Stimulated activated naive CD4-positive, alpha-beta T cell treated with Interleukin-2 at 50 U/mL for 16 hours (primary cell): ENCODE results near the gene RACK1.

Source experiments
- DNase-seq: peaks from one replicate; lab custom pipeline; 2025; lab: John Stamatoyannopoulos, UW

The RACK1 gene

DNA sequence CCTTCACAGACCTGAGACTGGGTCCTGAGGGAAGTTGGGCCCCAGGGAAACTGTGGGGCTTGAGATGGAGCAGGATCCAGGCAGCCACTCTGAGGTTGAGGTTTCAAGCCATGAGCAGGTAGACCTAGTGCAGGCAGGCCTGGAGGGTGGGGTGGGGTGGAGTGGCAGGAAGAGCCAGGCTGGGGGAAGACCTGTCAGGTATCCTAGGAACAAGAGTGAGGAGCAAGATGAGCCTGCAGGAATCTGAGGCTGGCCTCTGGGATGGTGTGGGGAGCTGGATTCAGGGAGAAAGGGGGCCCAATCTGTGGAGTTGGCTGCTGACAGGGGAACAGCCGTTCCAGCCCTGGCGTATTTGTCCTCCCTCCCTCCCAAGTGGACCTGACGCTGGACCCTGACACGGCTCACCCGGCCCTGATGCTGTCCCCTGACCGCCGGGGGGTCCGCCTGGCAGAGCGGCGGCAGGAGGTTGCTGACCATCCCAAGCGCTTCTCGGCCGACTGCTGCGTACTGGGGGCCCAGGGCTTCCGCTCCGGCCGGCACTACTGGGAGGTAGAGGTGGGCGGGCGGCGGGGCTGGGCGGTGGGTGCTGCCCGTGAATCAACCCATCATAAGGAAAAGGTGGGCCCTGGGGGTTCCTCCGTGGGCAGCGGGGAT, 9.8 kb downstream of the RACK1 start:
- no peak for DNase-seq

- no peak for DNase-seq
Observed at GRCh38 chr5:181233088-181233800, 10.5 kb downstream of the RACK1 start.

DNA sequence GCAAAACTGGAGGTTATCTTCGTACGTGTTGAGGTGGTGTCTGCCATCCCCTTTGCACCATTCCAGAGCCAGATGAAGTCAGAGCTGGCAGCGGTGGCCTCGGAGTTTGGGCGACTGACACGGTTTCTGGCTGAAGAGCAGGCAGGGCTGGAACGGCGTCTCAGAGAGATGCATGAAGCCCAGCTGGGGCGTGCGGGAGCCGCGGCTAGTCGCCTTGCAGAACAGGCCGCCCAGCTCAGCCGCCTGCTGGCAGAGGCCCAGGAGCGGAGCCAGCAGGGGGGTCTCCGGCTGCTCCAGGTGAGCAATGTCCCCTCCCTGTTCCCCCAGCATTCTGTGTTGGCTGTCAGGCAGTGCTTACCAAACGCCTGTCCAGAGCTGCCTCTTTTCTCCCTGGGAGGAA, 11.1 kb downstream of the RACK1 start:
- DNase-seq = no peak

GRCh38 chr5:181231432-181231831, 12.3 kb downstream of the RACK1 start:
- DNase-seq = no peak

DNA sequence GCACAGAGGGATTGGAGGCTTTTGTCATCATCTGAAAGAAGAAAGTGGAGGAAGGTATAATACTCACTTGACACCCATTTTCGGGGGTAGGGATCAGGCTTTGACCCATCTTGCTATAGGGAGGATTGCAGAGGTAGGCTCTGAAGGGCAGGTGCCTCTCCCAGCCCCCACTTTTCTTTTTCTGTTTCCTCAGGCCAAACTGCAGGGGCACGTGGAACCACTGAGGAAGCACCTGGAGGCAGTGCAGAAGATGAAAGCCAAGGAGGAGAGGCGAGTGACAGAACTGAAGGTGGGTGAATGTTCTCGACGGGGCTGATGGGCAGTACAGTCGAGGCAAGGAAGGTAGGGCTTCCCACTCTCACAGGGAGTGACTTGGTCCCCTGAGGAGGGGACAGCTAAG, 13.2 kb downstream of the RACK1 start:
- DNase-seq = no peak

DNA sequence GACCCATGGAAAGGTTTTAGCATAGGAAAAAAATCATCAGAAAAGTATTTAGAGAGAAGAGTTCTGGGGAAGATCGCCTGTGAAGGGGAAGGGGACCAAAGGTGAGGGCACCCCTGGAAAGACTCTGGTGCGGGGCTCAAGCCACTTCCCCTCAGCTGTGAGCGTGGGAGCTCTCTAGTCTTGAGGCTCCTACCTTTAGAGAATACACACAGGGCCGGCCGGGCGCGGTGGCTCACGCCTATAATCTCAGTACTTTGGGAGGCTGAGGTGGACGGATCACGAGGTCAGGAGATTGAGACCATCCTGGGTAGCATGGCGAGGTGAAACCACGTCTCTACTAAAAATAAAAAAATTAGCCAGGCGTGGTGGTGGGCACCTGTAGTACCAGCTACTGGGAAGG, 13.7 kb downstream of the RACK1 start:
- DNase-seq = no peak

GRCh38 chr5:181224390-181225229, 19.1 kb downstream of the RACK1 start:
- DNase-seq = no peak

GRCh38 chr5:181223729-181224389, 19.8 kb downstream of the RACK1 start:
- no peak for DNase-seq

GRCh38 chr5:181223058-181223728, 20.5 kb downstream of the RACK1 start, which contains the start of gene TRIM41:
TRIM41 (plus strand) TSS chr5:181223281; CDS start chr5:181224000, 719 bp downstream.
- no peak for DNase-seq

DNA sequence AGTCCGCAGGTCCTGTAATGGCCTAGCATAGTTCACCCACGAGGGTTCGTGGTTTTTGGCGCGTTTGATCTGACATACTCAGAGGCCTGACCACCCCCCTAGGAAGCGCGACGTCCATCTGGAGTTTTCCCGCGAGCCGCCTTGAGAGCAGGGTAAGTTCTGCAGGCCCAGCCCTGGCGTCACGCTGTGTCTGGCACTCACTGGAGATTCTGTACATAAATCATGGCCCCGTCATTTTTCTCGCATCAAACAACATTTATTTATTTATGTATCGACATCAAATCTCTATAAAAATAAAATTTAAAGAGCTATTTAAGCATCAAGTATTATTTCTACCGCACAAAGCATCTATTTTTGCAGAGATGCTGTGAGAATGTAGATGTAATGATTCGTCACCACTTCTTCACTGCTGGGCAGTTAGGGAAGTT, 21.1 kb downstream of the RACK1 start:
- DNase-seq = no peak

- DNase-seq = no peak
Observed at GRCh38 chr5:181221792-181222629, 21.7 kb downstream of the RACK1 start.

DNA sequence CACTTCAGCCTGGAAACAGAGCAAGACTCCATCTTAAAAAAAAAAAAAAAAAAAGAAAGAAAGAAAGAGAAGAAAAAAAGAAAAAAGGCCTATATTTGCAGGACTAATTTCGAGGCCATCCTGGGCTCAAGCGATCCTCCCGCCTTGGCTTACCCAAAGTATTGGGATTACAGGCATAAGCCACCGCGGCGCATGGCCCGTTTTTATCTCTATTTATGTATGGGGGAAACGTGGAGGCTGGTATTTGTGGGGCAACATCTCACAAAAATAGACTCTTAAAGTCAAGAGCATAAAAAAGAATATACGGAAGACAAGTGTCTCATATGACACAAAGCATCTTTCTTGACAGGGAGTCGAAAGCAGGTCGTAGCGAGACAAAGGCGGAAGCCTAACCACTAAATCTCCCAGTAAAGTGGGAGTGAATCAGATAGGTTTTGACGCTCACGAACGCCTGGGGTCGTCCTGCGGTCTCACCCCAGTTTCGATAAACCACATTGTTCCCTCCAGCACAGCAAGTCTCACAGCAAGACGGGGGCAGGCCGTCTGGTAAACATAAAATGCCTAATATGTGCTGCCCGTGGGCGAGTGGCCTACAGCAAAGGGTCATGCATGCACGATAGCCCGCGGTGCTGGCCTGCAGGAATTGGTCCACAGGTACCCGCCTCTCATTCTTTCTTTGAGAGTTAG, 22.5 kb downstream of the RACK1 start:
- no peak for DNase-seq

GRCh38 chr5:181220178-181220515, 23.6 kb downstream of the RACK1 start:
- DNase-seq = no peak

DNA sequence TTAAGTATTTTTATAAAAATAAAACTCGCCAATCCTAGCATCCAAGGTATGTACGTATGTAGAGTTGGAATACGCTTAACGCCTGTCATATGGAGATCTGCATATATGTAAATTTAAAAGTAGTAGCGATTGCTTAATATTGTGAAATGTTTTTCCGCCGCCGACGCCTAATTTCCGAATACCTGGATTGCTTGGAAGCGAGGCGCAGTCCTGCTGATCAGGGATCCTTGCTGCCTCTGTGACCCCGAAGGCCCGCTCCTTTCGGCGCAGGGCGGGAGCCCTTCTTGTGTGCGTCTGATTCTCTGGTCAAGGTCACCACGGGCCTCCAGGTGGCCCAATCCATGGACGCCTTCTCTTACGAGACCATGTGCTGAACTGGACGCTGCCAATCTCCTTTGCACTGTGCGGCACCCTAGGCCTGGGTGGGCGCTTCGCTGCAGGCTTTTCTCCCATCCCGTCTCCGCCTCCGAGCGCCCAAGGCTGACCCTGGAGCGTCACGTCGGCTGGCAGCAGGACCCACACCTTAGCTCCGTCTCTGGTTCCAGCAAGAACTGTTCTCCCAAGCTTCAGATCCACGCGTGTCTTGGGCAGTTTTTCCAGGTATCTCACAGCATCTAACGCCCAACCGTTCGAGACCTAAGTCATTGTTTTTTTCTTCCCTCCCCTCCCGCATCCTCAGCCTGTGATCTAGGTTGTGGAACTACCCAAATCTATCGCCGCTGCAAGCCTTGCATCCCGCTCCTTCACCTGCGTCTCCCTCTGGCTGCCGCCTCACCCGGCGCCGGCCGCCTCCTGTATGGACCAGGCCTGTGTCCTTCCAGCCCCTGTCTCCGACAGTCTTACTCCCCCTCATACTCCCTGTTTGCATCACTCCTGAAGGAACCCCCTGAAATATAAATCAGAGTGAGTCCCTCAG, 24.2 kb downstream of the RACK1 start:
- no peak for DNase-seq

DNA sequence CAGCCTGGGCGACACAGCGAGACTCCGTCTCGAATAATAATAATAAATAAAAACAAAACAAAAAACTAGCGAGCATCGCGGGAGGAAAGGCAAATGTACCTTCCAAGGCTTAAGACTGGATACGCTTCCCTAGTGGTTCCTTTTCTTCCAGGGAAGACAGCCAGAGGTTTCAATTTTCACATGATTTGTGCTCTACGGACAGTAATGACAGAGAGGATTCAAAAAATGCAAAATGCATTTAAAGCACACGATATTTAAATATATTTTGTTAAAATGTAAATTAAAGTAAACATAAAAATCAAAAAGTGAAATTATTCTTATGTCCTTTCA, 24.9 kb downstream of the RACK1 start:
- no peak for DNase-seq

GRCh38 chr5:181217803-181218062, 26.0 kb downstream of the RACK1 start:
- no peak for DNase-seq

- no peak for DNase-seq
Observed at GRCh38 chr5:181217111-181217802, 26.4 kb downstream of the RACK1 start.

GRCh38 chr5:181215997-181216989, 27.4 kb downstream of the RACK1 start:
- no peak for DNase-seq
